Stimulated activated CD4-positive, alpha-beta T cell treated with anti-CD3 and anti-CD28 coated beads, Interleukin-1b, Interleukin-23, amount 100 ng/mL, for 1 hour (primary cell): ENCODE data around the gene TENT5D.
"Not testable (repeated sequence)": the region's sequence is repeated elsewhere in the genome, so short reads cannot be mapped to it uniquely, and the experiment has no call there.

Experiments
- DNase-seq, 2 donors: peaks; one replicate each; pipeline ENCODE4 v3.0.0-alpha.2; 2020; ENCODE audit warnings: low read depth in 2 of 2

Gene TENT5D

DNA sequence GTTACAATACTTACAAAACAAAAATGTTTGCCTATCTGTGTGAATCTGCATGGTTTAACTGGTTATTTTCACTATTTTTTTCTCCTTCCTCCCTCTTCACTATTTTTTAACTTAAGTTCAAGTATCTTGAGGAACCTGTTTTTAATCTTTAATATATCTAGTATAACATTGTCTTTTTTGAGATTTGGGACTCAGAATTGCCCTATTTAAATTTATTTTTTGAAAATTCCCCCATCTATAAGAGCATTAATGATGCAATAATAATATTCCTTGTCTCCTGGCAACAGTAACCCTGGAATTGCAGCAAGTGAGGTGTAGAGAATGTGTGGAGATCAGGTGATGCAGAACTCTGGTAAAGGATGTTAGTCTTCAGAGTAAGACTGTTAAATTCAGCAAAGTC lies at the start of gene TENT5D:
Gene TENT5D (plus strand): TSS at position 301 of the 400 bp plus-strand sequence. CDS start 22,093 bp downstream, outside the sequence.
- DNase-seq, result no peak

DNA sequence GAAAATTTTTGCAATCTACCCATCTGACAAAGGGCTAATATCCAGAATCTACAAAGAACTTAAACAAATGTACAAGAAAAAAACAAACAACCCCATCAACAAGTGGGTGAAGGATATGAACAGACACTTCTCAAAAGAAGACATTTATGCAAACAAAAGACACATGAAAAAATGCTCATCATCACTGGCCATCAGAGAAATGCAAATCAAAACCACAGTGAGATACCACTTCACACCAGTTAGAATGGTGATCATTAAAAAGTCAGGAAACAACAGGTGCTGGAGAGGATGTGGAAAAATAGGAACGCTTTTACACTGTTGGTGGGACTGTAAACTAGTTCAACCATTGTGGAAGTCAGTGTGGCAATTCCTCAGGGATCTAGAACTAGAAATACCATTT lies 34.6 kb upstream of the TENT5D start:
- DNase-seq, result not testable (repeated sequence)

DNA sequence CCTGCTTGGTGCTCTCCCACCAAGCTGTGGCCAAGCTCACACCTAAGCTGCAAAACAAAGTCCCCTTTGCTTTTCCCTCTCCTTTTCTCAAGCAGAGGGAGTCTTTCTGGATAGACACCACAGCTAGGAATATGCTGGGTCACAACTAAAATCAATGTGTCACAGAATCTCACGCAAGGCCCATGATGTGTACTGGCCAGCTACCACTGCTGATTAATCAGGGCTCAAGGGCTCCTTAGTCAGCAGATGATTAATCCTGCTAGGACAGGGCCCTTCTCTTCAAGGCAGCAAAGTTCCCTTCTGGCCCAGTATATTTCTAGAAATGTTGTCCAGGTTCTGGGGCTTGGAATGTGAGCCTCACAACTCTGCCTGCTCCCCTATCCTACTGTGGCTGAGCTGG lies 32.0 kb upstream of the TENT5D start:
- no peak for DNase-seq

DNA sequence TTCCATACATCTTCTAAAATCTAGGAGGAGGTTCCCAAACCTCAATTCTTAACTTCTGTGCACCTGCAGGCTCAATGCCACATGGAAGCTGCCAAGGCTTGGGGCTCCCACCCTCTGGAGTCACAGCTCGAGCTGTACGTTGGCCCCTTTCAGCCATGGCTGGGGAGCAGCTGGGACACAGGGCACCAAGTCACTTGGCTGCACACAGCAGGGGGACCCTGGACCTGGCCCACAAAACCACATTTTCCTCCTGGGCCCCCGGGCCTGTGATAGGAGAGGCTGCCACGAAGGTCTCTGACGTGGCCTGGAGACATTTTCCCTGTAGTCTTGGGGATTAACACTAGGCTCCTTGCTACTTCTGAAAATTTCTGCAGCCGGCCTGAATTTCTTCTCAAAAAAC lies 8.2 kb upstream of the TENT5D start:
- DNase-seq, result no peak

DNA sequence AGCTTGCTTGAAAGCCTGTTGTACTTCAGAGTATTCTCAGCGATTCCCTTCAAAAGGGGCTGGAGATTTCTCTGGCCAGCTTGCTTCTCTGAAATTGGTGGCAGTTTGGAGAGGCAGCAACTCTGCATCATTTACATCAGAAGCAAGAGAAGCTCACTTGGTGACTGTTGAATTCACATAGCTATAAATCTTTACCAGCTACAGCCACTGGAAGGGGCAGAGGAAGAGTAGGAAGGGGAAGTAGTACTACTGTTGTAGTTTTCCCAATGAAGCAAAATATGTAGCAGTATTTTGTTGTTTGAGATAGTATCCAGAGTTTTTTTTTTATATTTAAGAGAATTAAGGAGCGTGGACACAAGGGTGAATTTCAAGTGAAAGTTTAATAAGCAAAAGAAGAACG lies 2.8 kb downstream of the TENT5D start:
- no peak for DNase-seq

DNA sequence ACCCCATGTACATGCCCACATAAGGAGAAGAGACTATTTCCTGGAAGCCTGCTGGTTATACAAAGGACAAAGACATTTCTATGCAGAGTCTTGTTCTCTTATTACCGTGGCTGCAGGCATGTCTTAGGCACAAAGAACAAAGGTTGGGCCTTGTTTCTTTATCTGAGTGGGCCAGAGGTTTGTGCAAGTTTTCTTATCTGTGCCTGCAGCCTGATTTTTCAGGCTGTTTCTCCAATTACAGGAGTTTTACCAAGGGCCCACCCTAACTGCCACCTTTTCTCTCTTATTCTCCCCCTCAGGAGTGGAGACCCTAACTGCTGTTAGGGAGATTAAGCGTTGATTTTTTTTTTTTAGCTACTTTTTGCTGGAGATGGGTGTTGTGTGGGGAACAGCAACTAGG lies 3.5 kb downstream of the TENT5D start:
- no peak for DNase-seq

DNA sequence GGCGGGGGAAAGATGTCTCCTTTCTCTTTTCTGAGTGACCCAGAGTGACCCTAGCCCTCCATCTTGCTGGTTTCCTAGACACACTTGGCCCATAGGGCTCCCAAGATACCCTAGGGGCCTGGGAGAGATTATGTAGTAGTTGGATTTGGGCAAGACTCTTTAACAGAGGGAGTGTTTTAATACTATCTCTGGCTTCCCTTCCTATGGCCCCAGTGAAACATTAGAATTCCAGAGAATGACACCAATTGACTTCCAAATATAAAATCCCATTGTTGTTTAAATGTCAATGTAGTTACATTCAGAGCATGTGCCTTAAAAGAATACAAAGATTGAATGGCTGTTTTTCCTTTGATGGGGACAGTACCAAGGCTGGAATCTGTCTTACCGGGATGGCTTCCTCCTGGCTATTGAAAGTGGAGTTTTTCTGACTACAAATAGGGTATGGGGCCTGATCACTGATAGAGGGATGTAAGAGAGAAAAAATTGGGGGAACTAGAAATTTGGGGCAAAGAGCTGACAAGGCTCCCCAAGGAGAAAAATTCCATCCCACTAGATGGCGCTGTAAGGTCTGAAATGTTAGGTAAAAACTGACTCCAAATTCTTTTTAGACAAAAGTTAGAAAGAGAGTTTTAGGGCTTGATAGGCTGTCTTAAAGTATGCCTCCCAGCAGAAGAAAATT lies 10.7 kb downstream of the TENT5D start:
- no peak for DNase-seq

DNA sequence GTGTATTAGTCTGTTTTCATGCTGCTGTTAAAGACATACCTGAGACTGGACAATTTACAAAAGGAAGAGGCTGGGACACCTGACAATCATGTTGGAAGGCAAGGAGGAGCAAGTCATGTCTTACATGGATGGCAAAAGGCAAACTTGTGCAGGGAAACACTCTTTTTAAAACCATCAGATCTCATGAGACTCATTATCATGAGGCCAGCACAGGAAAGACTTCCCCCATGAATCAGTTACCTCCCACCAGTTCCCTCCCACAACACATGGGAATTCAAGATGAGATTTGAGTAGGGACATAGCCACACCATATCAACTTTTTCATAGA lies 11.2 kb downstream of the TENT5D start:
- no peak for DNase-seq

DNA sequence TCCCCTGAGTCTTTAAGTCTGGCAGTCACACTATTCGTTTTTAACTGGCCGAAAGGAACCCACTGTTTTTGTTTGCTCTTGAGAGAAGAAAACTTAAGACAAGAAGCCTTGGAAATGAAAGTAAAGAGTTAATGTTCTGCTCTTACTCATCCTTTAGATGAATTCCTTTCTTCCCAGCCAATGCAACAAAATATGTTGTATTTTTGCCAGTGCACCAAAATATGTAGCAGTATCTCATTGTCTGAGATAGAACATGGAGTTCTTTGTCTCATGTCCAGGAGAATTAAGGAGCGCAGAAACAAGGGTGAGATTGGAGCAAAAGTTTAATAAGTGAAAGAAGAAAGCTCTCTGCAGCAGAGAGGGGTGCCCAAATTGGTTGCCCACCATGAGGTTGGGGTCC lies 12.2 kb downstream of the TENT5D start:
- no peak for DNase-seq

DNA sequence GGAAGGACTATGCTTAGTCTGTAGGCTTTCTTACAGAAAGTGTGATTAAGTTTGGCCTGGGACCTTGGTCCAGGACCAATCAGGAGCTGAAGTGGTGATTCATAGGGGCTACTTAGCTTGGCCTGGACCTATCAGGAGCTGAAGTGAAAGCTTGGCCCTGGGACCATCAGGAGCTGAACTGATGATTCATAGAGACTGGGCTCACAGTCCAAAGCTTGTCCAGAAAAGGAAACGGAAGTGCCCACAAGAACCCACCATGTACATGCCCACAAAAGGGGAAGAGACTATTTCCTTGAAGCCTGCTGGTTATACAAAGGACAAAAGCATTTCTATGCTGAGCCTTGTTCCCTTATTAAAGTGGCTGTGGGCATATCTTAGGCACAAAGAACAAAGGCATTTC lies 12.6 kb downstream of the TENT5D start:
- no peak for DNase-seq

DNA sequence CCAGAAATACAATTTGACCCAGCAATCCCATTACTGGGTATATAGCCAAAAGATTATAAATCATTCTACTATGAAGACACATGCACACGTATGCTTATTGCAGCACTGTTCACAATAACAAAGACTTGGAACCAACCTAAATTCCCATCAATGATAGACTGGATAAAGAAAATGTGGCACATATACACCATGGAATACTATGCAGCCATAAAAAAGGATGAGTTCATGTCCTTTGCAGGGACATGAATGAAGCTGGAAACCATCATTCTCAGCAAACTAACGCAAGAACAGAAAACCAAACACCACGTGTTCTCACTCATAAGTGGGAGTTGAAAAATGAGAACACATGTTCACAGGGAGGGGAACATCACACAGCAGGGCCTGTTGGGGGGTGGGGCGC lies 47.9 kb downstream of the TENT5D start:
- not testable (repeated sequence) for DNase-seq

DNA sequence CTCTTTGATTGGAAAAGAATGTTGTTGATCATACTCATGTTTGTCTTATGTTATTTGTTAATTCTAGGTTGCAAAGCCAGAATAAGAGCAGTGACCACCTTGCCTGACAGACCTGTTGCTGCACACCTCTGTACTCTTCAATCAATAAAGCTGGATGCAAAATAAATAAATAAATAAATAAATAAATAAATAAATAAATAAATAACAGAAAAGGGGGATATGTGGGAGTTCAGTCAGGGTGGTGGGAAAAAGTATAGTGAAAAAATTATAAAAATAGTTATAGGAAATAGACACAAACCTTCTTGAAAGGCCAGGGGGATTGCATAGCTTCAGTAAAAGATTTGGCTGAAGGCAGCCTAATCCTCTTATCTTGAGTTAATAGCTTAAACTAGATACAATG lies 51.3 kb downstream of the TENT5D start:
- no peak for DNase-seq

DNA sequence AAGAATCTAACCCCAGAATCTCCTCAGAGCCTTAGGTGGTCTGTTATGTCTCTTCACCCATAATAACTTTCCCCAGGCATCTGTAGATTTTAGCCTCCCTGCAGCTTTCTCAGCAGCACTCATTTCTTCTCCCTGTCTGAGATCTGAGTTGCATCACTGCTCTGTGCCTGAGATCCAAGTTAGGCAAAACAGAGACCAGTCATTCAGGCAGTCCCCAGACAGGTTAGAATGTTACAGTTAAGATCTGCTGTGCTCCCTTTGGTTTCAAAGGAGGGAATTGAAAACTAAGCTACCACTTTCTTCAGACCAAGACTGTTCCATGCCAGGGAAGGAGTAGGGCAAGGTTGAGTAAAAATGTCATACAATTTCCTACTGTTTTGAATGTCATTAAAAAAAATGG lies 65.3 kb downstream of the TENT5D start:
- no peak for DNase-seq

DNA sequence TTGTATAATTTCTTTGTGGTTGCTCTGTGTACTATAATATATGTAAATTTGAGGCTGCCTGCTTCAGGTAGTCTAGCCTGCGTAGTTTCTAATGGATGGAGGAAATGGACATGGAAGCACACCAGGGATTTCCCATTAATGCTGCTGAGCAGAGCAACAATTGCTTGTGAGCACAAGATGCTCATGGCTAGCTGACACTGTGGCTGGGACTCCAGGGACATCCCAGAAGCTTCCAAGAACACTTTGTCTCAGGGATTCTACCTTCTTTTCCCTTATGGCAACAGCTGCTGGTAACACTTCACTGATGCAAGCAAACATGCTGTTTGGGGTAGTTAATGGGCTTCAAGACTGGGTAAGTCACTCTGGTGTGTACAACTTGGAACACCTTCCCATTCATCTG lies 66.1 kb downstream of the TENT5D start:
- no peak for DNase-seq

DNA sequence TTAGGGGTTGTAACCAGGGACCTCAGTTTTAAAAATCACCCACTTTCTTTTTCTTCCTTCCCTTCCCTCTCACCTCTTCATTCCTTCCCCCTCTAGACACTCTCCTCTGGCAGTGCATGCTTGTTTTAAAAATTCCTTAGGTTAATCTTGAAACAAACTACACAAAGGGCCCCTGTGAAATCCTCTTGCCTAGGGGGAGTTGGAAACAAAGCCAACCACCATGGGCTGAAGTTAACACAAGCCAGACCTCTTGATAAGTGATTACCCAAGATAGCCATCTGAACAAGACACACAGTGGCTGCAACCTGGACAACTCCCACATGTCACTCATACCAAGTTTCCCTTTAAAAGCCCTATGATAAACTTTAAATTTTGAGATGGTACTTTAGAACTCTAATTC lies 68.9 kb downstream of the TENT5D start:
- DNase-seq, result no peak
